Stimulated activated CD4-positive, alpha-beta T cell treated with anti-CD3 and anti-CD28 coated beads, Interleukin-15, amount 100 ng/mL, for 1 hour (primary cell): ENCODE results near the gene PM20D2.

Experiments used
- DNase-seq, 2 donors: peaks; one replicate each; pipeline ENCODE4 v3.0.0-alpha.2; 2020; ENCODE audit warnings: low read depth in 1 of 2, low spot score in 1 of 2

Gene PM20D2

DNA sequence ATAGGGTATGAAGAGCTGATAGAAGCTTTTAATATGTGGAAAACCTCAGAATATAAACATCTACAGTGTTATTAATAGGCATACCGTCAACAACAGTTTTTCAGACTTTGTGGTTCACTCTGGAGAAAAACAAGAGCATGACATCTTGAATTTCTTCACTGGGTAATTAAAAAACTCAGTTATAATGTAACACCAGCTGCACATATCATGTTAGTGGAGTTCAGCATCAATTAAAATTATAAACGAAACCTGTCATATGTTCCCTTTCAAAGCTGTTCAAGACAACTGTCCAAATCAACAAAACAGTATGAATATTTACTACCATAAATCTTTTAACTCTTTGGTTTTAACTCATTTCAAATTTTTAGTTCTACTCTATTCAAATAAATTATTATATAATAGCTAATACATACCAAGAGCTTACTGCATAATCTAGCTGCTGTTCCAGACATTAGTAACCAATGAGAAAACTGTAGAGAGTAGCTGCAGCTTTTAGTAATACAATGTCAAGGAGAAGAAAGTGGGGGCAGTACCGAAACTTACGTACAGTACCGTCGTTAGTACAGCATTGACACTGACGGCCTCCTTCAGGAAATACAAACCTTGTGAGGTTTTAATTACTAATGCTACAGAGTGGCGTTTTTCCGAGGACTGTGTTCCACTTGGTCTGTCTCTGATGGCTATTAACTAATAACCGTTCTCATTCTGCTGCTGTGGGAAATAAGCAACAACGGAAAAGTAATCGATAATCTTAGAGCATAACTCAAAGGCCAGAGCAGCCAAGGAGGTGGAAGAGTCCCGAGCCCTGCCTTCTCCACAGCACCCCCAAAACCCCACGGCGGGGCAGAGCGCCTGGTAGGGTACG, 532 bp upstream of the PM20D2 start:
- DNase-seq, result no peak

DNA sequence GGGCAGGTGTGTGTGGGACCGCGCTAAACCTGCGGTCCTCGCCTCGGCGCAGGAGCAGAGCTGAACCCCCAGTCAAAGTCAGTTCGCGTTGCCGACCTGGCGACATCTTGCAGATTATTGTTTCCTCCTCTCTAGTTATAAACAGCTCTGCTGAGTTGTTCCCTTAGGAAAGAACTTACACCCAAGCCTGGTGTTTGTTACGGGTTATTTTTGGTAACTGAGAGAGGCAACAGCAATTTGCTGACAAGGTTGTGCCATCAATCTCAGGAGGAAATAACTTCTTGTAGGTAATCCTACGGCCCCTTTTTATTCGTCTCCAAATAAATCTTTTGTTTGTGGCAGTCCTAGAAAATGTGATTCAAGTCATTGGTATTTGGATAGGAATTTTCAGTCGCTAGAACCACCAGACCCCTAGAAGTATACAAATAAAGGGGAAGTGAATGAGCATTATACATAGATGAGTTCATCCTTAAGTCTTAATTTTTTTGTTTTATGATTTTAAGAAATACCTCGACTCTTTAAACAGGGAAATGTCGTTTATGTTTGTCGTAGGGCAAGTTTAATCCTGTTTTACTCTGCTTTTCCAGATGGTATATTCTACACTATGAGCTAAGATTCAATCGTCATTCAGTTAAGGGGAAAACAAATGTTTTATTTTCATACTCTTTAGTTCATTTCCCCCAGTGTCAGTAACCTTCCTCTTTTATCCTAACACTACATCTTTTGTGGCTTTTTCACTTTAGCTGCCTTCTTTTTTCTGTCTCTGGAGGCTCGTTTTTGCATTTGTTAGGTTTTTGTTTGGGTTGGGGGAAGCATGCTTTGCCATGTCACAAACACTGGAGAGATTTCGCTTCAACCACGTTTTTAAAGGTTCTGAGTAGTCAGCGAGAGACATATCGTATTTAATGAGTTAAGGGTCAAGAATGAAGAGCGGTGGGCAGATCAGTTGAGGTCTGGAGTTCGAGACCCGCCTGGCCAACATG, 1.2 kb downstream of the PM20D2 start:
- no peak for DNase-seq

DNA sequence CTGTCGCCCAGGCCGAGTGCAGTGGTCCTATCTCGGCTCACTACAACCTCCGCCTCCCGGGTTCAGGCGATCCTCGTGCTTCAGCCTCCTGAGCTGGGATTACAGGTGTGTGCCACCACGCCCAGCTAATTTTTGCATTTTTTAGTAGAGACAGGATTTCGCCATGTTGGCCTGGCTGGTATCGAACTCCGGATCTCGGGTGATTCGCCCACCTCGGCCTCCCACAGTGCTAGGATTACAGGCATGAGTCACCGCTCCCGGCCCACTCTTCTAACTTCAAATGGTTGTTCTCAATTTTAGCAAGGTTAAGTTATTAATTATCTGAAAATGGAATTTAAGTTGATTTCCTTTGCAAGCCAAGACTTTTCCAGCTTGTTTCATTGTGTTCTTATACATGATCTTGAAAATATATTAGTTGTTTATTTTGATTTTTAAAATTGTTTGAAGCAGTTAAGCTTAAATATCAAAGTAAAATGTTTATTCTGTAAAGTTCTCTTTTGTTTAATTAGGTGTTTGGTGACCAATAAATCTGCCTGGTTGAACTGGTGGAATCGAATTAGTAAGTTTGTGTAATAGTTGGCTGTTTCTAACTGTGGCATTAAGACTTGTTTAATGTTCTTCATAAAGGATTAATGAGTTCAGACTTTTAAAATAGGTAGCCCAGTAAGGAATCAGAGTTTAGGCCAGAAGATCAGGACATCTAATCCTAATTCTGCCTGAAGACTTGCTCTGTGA, 2.3 kb downstream of the PM20D2 start:
- peak in 1 of 2 donors; percentile 18 for DNase-seq

DNA sequence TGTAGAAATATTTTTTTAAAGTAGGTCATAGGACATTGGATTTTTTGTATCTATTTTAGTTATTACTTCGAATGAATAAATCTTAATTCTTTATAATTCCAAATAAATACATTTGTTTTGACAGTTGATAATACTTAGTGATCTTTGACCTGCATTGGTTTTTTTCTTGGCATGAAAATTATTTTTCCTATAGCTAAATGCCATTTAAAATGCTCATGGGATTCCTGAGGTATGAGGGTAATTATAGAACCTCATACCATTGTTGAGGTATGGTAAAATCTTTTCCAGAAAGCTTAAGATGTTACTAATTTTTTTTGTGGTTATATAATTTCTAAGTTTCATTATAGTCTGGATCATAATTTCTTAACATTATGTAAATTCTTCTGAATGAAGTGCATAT, 8.3 kb downstream of the PM20D2 start:
- no peak for DNase-seq

- no peak for DNase-seq
These were observed 14.7 kb downstream of the PM20D2 start for GRCh38 chr6:89160331-89161092.

- DNase-seq, result no peak
These were observed 15.6 kb downstream of the PM20D2 start for GRCh38 chr6:89161326-89162046.

DNA sequence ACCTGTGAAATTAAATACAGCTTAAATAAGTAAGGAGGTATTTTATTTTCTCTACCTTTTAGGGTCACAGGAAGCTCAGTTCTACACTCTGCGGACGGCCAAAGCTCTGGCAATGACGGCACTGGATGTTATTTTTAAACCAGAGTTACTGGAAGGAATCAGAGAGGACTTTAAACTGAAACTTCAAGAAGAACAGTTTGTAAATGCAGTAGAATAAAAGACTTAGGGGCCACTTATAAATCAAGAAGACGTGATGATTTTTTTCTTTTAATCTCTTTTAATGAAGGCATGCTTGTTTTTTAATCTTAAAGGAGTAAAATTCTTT, 16.2 kb downstream of the PM20D2 start:
- no peak for DNase-seq

GRCh38 chr6:89172131-89172530, 26.3 kb downstream of the PM20D2 start:
- DNase-seq, result no peak

- no peak for DNase-seq
These were observed 27.8 kb downstream of the PM20D2 start for GRCh38 chr6:89173634-89174033.

GRCh38 chr6:89180112-89180511, 34.3 kb downstream of the PM20D2 start:
- DNase-seq, result no peak

DNA sequence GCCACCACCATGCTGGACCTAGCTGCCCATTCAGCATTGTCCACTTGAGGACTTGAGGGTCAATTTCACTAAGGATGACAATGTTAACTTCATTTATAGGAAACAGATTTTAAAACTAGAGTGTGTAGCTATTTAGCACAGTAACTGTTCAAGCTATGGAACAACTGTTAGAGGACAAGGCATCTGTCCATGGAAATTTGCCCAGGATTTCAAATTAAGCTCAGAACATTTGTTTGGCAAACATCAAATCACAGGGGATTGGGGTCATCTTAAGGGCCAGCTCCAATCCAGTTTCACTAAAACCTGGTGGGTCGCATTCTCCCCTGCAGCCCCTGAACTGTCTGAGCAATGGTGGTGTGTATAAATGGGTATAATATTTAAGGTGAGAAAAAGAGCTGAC, 35.1 kb downstream of the PM20D2 start:
- DNase-seq, result no peak

- DNase-seq, result no peak
These were observed 37.4 kb downstream of the PM20D2 start for GRCh38 chr6:89183294-89183693.

GRCh38 chr6:89184344-89184743, 38.5 kb downstream of the PM20D2 start:
- DNase-seq, result no peak

DNA sequence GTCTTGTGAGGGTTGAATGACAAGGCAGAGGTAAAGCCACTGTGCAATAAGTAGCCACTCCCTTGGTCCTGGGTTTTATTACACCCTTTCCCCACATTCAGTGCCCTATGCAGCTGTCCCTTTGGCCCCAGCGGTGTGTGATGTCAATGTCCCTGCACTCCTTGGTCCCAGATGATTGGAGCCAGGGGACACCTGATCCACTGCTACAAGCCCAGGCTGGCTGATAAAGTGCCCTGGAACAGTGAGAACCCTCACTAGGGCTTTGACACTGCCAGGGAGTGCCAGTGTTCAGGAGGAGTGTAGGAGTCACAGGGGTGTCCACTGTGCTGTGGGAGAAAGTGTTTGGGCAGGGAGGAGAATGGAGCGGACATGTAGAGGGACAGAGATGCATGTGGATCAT, 40.9 kb downstream of the PM20D2 start:
- no peak for DNase-seq

- no peak for DNase-seq
These were observed 41.6 kb downstream of the PM20D2 start for GRCh38 chr6:89187504-89187903.

- no peak for DNase-seq
These were observed 44.9 kb downstream of the PM20D2 start for GRCh38 chr6:89190741-89191140.

DNA sequence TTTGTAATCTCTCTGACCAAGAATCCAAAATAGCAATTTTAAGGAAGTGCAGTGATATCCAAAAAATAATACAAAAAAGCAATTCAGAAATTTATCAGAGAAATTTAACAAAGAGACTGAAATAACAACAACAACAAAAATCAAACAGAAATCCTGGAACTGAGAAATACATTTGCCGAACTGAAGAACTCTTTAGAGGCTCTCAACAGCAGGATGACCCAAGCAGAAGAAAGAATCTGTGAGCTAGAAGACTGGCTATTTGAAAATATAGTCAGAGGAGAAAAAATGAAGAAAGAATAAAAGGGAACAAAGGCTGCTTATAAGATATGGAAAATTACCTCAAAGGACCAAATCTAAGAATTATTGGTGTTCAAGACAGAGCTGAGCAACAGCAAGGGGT, 48.7 kb downstream of the PM20D2 start:
- no peak for DNase-seq

DNA sequence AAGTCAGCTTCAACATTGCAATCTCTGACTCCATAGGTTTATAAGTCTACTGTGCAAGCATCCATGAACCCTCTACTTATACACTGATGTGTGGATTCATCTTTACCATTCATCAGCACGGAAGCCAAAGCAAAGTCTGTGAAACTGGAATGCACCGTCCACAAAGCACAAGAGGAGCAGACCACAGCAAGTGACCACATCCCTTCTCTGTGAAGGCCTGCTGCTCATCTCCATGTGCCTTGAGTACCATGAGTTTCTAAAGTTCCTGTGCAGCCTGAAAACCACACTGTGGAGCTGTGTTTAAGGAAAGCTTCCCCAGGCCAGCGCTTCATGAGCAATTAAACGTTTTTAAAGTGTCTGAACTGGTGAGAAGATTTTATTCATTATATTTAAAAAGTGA, 51.3 kb downstream of the PM20D2 start:
- DNase-seq, result no peak

DNA sequence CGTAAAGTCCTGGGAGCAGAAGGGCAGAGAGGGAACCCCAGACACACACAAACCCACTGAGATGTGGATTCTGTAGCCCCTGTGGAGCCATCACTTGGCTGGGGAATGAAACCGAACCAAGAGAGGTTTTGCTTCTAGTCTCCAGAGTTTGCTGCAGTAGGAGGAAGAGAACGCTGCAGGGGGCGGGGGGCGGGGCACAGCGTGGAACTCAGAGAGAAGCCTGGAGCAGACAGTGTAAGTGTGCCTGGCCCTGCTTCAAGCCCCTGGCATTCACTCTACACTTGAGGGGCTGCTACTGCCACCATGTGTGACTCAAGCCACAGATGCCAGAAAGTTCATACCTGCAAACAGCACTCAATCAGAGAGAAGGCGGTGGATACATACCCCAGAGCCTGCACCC, 52.4 kb downstream of the PM20D2 start:
- no peak for DNase-seq

DNA sequence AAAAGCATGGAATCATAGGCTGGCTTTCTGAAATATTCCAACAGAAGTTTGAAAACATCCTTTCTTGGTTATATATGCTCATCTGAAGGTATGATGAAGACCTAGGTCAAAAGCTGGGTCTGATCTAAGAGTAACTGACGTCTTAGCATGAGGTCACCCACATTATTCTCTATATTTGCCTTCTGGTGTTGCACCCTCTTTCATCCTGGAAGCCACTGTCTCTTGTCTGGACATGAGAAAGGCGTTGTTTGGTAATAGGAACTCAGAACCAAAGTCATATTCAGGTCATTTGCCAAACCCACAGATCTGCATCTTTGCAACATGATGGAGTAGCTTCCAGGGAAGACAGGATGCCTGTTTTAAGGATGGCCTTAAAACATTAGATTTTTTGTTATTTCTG, 53.7 kb downstream of the PM20D2 start:
- DNase-seq, result no peak
